GM21619 (cell line): ENCODE measurements around the gene CLEC6A.
"Not testable (repeated sequence)": the region's sequence is repeated elsewhere in the genome, so short reads cannot be mapped to it uniquely, and the experiment has no call there.

Experiments
- ATAC-seq: cut with Tn5 transposase; IDR thresholded peaks from one replicate; pipeline ENCODE4 v1.9.1; 2021; ENCODE audit not compliant: unreplicated experiment

CLEC6A gene

GRCh38 chr12:8493084-8493483, 37.3 kb downstream of the CLEC6A start:
- peak; percentile 92 for ATAC-seq

DNA sequence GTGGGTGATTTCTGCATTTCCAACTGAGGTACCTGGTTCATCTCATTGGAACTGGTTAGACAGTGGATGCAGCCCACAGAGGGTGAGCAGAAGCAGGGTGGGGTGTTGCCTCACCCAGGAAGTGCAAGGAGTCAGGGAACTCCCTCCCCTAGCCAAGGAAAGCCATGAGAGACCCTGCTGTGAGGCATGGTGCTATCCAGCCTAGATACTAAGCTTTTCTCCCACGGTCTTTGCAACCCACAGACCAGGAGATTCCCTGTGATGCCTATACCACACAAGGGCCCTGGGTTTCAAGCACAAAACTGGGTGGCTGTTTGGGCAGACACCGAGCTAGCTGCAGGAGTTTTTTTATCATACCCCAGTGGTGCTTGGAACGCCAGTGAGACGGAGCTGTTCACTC, 39.9 kb downstream of the CLEC6A start:
- ATAC-seq, result not testable (repeated sequence)

DNA sequence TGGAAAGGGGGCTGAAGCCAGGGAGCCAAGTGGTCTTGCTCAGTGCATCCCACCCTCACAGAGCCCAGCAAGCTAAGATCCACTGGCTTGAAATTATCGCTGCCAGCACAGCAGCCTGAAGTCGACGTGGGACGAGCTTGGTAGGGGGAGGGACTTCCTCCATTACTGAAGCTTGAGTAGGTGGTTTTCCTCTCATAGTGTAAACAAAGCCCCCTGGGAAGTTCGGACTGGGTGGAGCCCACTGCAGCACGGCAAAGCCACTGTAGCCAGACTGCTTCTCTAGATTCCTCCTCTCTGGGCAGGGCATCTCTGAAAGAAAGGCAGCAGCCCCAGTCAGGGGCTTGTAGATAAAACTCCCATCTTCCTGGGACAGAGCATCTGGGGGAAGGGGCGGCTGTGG, 40.3 kb downstream of the CLEC6A start:
- not testable (repeated sequence) for ATAC-seq

DNA sequence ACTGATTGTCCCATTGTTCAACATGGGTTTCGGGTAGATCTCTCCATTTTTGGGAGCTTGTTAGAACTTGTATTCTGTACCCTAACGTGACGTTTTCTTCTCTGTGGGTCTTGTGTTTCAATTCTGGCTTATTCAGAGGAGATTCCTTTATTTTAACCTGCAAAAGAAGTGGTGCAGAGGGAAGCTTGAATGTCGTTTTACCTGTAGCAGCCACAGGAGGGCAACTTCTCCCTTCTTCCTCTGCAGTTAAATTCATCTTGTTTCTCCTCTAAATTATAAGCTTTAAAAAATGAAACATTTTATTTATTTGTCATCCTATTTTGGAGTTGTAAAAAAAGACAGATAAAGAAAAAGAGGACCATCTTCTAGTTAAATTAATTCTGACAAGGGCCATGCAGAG, 43.9 kb downstream of the CLEC6A start:
- no peak for ATAC-seq

DNA sequence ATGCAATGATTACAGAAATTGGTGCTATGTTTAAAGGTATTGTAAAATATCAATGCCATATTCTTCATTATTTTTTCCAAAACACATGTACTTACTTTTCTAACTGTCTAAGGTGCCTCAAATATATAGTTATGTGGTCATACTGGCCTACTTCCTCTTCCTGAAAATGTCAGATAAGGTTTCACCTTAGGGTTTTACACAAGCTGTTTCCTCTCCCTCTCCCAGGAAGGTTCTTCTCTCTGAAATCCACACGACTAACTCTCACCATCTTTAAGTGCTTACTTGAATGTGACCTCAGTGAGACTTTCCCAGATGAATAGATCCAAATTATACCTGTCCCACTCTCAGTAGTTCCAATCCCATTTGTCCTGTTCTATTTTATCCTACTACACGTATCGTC, 46.0 kb downstream of the CLEC6A start:
- ATAC-seq, result no peak

- ATAC-seq, result no peak
Observed at GRCh38 chr12:8504351-8504750, 48.6 kb downstream of the CLEC6A start.

GRCh38 chr12:8507596-8507995, 51.8 kb downstream of the CLEC6A start:
- no peak for ATAC-seq

DNA sequence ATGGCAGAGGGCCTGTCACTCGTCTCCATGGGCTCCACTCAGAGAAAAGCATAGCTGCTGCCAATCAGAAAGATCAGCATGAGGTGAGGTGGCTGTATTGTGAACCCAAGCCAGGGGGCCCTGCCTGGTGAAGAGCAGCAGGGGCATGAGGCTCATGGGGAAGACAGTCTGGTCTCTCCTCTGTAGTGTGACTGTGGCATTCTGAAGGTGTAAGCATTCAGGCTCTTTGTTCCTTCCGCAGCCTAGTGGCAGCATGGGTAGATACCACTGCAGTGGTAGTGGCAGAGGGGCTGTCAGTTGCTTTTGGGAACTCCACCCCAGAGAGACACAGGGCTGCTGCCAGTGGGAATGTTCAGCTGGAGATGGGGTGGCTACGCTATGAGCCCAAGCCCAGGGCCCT, 52.5 kb downstream of the CLEC6A start:
- ATAC-seq, result no peak

DNA sequence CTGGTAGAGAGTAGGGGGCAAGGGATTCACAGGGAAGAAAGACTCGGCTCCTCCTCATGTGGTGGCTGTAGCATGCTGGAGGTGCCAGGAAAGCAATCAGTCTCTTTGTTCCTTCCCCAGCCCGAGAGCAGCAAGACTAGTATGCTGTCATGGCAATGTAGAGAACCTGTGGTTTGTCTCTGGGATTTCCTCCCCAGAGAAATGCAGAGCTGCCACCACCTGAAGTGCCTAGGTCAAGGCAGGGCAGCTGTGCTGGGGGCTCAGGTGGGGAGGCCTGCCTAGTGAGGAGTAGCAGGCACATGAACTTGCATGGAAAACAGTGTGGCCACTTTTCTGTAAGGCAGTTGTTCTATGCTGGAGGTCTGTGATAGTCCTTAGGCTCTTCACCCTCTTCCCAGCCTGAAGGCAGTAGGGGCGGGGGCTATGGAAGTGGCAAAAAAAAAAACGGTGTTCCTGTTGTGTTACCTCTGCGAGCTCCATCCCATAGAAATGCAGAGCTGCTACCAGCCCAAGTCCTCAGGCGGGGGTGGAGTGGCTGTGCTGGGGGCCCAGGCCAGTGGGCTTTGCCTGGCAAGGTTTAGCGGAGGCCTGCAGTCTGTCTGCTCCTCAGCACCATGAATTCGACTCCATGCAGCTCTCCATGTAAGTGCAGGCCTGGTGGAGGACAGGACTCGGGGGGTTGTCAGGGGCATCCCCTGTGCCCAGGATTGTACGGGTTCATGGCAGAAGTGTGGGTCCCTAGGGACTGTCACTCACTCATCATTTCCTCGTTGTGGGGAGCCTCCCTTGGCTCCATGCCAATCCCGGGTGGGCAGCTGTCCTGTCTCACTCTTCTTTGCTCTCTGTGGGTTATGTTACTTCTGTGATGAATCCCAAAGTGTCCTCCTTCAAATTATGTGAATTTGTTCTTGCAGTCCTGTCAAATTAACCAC, 53.4 kb downstream of the CLEC6A start:
- ATAC-seq, result no peak

DNA sequence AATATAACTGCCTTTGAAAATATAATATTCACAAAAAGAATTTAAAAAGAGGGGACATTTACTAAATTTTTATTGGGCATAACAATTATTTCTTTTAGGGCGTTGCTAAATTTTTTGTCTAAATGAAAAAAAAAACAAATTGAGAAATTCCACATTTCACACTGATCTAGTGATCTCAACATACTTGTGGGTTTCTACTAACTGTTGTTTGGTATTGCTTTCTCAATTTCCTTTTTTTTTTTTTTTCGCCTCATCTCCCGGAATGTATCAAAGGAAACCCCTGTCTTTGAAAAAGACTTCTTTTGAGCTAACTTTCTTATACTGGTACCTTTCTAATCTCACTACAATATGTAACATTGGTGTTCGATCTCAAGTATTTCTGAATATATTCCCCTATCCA, 57.5 kb downstream of the CLEC6A start, which contains the start of gene CLEC4D:
Gene CLEC4D (plus strand): TSS at position 248 of the 400 bp plus-strand sequence. CDS start 230 bp downstream, outside the sequence.
- ATAC-seq, result no peak

DNA sequence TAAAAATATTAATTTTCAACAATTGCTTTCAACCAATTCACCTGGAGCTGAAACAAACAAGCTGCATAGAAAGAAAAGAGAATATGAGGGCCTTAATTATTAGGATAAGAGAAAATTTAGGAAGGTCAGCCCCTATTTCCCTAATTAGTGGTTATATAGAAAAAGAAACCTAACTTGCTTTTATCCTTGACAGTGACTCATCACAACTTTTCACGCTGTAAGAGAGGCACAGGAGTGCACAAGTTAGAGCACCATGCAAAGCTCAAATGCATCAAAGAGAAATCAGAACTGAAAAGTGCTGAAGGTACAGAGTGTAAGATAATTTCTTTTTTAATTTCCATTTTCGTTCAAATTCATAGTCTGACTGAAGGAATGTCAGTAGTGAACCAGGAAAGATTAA, 62.2 kb downstream of the CLEC6A start:
- ATAC-seq, result no peak

- no peak for ATAC-seq
Observed at GRCh38 chr12:8519171-8519570, 63.4 kb downstream of the CLEC6A start.

GRCh38 chr12:8527250-8528130, 71.7 kb downstream of the CLEC6A start:
- no peak for ATAC-seq
